HG03342 (cell line): ENCODE measurements around the gene SLIT3.

Source experiments
- ATAC-seq: cut with Tn5 transposase; IDR thresholded peaks from one replicate; pipeline ENCODE4 v1.9.1; 2021; ENCODE audit warnings: mild to moderate bottlenecking, moderate library complexity; ENCODE audit not compliant: unreplicated experiment

Gene SLIT3

GRCh38 chr5:168695301-168695835 lies 605.6 kb downstream of the SLIT3 start:
- ATAC-seq = no peak

GRCh38 chr5:168694289-168694688 lies 606.6 kb downstream of the SLIT3 start:
- ATAC-seq = no peak

- no peak for ATAC-seq
These were observed 607.1 kb downstream of the SLIT3 start for GRCh38 chr5:168693883-168694282.

- ATAC-seq = no peak
These were observed 607.6 kb downstream of the SLIT3 start for GRCh38 chr5:168693297-168693696.

- ATAC-seq = no peak
These were observed 609.0 kb downstream of the SLIT3 start for GRCh38 chr5:168691891-168692290.

GRCh38 chr5:168689260-168689659 lies 611.7 kb downstream of the SLIT3 start:
- ATAC-seq = no peak

- no peak for ATAC-seq
These were observed 614.1 kb downstream of the SLIT3 start for GRCh38 chr5:168686837-168687236.

GRCh38 chr5:168685566-168685965 lies 615.4 kb downstream of the SLIT3 start:
- no peak for ATAC-seq

- no peak for ATAC-seq
These were observed 617.0 kb downstream of the SLIT3 start for GRCh38 chr5:168683927-168684295.

GRCh38 chr5:168683247-168683926 lies 617.6 kb downstream of the SLIT3 start:
- ATAC-seq = no peak

GRCh38 chr5:168681556-168682183 lies 619.3 kb downstream of the SLIT3 start:
- ATAC-seq = no peak

- no peak for ATAC-seq
These were observed 620.5 kb downstream of the SLIT3 start for GRCh38 chr5:168680395-168680794.

GRCh38 chr5:168679515-168679920 lies 621.4 kb downstream of the SLIT3 start:
- ATAC-seq = peak; percentile 72

GRCh38 chr5:168676501-168676900 lies 624.4 kb downstream of the SLIT3 start:
- ATAC-seq = no peak

GRCh38 chr5:168675883-168676408 lies 625.0 kb downstream of the SLIT3 start:
- ATAC-seq = no peak

- ATAC-seq = no peak
These were observed 626.0 kb downstream of the SLIT3 start for GRCh38 chr5:168674893-168675482.

- no peak for ATAC-seq
These were observed 628.1 kb downstream of the SLIT3 start for GRCh38 chr5:168672888-168673287.

GRCh38 chr5:168672016-168672415 lies 628.9 kb downstream of the SLIT3 start:
- no peak for ATAC-seq

GRCh38 chr5:168670881-168671575 lies 629.9 kb downstream of the SLIT3 start:
- no peak for ATAC-seq

GRCh38 chr5:168669668-168670378 lies 631.1 kb downstream of the SLIT3 start:
- no peak for ATAC-seq

GRCh38 chr5:168669156-168669555 lies 631.8 kb downstream of the SLIT3 start:
- no peak for ATAC-seq
